Body of pancreas (tissue), 4 donors: ENCODE results near the gene LYPD3. TPM values are rescaled to one million over a fixed set of nuclear protein-coding genes. Genes with fewer than 3 reads are reported as not detected.
A peak's percentile ranks its signal among the peaks of the same experiment; 100 is the strongest.

Experiments used
- ATAC-seq: fragments of 150-250 bp; one replicate; pipeline ENCODE4 v1.9.1; 2016
- DNase-seq, 4 donors: peaks; one replicate each; pipeline ENCODE4 v3.0.0-alpha.2; 2019
- H3K27ac ChIP-seq, 4 donors: fragments of 200-600 bp; sonication (generic); 1 replicate in 3 of 4; 2 replicates in 1 of 4; pipeline versions ENCODE4 v1.5.1 to v1.6.1; 2016 to 2019; ENCODE audit warnings: mild to moderate bottlenecking in 1 of 4, mixed read lengths in 1 of 4, moderate library complexity in 1 of 4
- H3K27me3 ChIP-seq, 2 donors: fragments of 200-600 bp; sonication (generic); one replicate each; pipeline ENCODE4 v1.6.0; 2016; ENCODE audit warnings: mild to moderate bottlenecking in 1 of 2
- H3K36me3 ChIP-seq, 2 donors: fragments of 200-600 bp; sonication (generic); replicated peaks in 1 of 2; 2 replicates each; pipeline ENCODE4 v1.5.1; 2016; ENCODE audit warnings: low read depth in 2 of 2; ENCODE audit not compliant: insufficient read depth in 1 of 2
- H3K4me1 ChIP-seq: fragments of 200-600 bp; sonication (generic); one replicate; pipeline ENCODE4 v1.6.0; 2016
- H3K4me3 ChIP-seq, 2 donors: fragments of 200-600 bp; sonication (generic); 1 replicate in 1 of 2; 2 replicates in 1 of 2; pipeline ENCODE4 v1.5.1; 2016 to 2019
- H3K9me3 ChIP-seq, 3 donors: fragments of 200-600 bp; sonication (generic); 1 replicate in 2 of 3; 2 replicates in 1 of 3; pipeline ENCODE4 v1.5.1; 2016
- POLR2A ChIP-seq, 3 donors: fragments of 450-650 bp; IDR thresholded peaks; one replicate each; pipeline ENCODE4 v1.6.1; 2016; ENCODE audit warnings: antibody characterized with exemption in 3 of 3, mild to moderate bottlenecking in 2 of 3
- WGBS, 2 donors: methylation state at CpG; one replicate each; pipeline ENCODE4 v1.1.5; 2017; 5-methylcytosine and 5-hydroxymethylcytosine counted together
- intact Hi-C: fragments of 100-400 bp; cut with DNase I; formaldehyde crosslinking; loops from one replicate; pipeline ENCODE4 v1.15.1; 2023
- total RNA-seq, 2 donors: library from RNA; depleted of rRNA; stranded (reverse); fragments of >200 nt; gene quantifications; one replicate each; pipeline ENCODE4 v1.1.0, GENCODE V29; 2016
- TF ChIP-seq, protein P1 (sequence below), 7 experiments: fragments of 450-650 bp in 4 of 7; fragments of 200-600 bp in 3 of 7; sonication (generic) in 3 of 7; IDR thresholded peaks; one replicate each; pipeline ENCODE4 v1.5.1; 2016 to 2019; ENCODE audit warnings: antibody characterized with exemption in 7 of 7

LYPD3 gene
- total RNA-seq, 2 donors from 2014 or later = 0.26 TPM; not detected in 1

- ATAC-seq = no peak
- Histone ChIP-seq H3K36me3 (no peaks in the 10 kb centered on the region), H3K27ac (no peak overlapping the region), H3K9me3 (no peaks in the 10 kb centered on the region), H3K4me1 (peaks cover 15% of the 10 kb centered on the region), H3K4me3 (no peak overlapping the region), H3K27me3 (peaks cover 0 to 7% of the 10 kb centered on the region in 2 donors)
- TF ChIP-seq POLR2A (IDR thresholded peaks at IDR 0.05) = no peak
- TF ChIP-seq, protein P1, sequence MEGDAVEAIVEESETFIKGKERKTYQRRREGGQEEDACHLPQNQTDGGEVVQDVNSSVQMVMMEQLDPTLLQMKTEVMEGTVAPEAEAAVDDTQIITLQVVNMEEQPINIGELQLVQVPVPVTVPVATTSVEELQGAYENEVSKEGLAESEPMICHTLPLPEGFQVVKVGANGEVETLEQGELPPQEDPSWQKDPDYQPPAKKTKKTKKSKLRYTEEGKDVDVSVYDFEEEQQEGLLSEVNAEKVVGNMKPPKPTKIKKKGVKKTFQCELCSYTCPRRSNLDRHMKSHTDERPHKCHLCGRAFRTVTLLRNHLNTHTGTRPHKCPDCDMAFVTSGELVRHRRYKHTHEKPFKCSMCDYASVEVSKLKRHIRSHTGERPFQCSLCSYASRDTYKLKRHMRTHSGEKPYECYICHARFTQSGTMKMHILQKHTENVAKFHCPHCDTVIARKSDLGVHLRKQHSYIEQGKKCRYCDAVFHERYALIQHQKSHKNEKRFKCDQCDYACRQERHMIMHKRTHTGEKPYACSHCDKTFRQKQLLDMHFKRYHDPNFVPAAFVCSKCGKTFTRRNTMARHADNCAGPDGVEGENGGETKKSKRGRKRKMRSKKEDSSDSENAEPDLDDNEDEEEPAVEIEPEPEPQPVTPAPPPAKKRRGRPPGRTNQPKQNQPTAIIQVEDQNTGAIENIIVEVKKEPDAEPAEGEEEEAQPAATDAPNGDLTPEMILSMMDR (IDR thresholded peaks at IDR 0.05) = no peak
- intact Hi-C loops = no loop called here
- WGBS, 2 donors = 90 to 100% methylated on average over 1 of the region's 1 CpG
- DNase-seq = no peak
Measured at GRCh38 chr19:43466793-43467192, 1.4 kb upstream of the LYPD3 start.

DNA sequence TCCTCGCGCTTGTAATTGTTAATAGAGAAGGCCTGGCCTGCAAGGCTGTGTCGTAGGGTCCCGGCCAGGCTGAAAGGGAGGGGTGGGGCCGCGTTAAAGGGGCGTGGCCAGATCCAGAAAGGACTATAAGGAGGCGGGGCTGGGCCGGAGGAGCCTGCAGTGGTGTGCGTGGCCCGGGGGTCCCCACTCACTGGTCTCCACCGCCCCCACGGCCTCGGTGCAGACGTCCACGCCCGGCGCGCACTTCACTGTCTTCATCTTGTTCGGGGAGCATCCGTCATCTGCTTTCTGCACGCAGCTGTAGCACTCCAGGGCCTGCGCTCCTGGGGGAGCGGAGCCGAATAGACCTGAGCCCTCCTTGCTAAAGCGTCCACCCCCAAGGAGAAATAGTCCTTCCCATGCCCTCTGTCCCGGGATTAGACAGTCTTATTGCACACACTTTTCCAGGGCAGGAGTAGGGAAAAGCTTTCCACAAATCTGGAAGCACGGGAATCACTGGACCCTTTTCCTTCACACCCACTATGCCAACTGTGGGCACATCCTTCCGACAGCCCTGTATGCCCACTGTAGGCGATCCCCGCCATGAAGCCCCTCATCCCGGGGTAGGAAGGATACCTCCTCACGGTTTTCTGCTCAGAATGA lies 1.2 kb downstream of the LYPD3 start:
- intact Hi-C loops = no loop called here
- H3K27me3 ChIP-seq = peaks cover 0 to 7% of the 10 kb centered on the region in 2 donors
- 10 to 41% methylated on average over 14 to 33 of the region's 33 CpGs for WGBS, 2 donors

DNA sequence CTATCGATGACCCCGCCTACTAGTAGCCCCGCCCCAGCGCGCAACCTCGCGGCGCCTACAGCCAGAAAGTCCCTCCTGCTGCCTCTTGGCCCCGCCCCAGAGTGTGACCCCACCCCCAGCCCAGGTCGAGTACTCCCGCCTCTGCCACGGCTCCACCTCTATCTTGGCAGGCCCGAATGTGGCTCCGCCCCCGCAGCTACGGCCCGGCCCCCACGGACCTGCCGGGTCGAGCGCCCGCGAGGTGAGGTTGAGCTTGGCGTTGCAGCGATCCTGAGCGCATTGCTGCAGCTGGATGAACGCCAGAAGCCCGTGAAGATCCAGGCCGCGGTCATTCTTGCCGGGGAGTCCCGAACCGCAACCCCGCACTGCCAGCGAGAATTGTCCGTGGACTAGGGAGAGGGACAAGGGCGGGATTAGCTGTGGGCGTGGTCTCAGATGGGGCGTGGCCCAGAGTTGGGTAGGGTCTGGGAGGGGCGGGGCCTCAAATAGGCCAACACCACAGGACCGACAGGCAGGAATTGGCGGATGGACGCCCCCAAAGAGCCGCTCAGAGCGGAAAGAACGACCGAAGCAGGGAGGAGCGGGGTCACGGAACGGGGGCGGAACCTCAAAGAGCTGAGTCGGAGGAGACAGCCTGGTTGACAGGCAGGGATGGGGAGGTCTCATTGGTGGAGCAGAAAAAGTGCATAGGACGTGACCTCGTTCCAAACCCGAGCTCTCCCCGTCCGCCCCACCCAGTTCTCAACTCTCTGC lies 1.9 kb downstream of the LYPD3 start:
- peaks cover 15% of the 10 kb centered on the region for H3K4me1 ChIP-seq
- DNase-seq = peak; percentile 98 to 100 (median 98)
- H3K27ac ChIP-seq = peak overlapping the region; percentile 32 to 83 (median 62)
- TF ChIP-seq, protein P1 (IDR thresholded peaks at IDR 0.05) = no peak
- TF ChIP-seq POLR2A (IDR thresholded peaks at IDR 0.05) = peak in 2 of 3 donors; percentile 15 to 22
- peak; percentile 97 for ATAC-seq
- intact Hi-C loops = no loop called here
- no peaks in the 10 kb centered on the region for H3K36me3 ChIP-seq
- H3K4me3 ChIP-seq = peak overlapping the region; percentile 32 to 39
- no peaks in the 10 kb centered on the region for H3K9me3 ChIP-seq
- peaks cover 0 to 7% of the 10 kb centered on the region in 2 donors for H3K27me3 ChIP-seq
- WGBS, 2 donors = 0% methylated on average over 19 to 57 of the region's 57 CpGs

More for the DNA sequence above, 1.2 kb downstream of the LYPD3 start:
- H3K9me3 ChIP-seq = no peaks in the 10 kb centered on the region
- DNase-seq (peak; percentile 66 to 77 (median 71)), ATAC-seq (peak; percentile 33)
- TF ChIP-seq, protein P1 (IDR thresholded peaks at IDR 0.05) = no peak
- TF ChIP-seq POLR2A (IDR thresholded peaks at IDR 0.05) = no peak
- peak overlapping the region in 3 of 4 donors; percentile 32 to 83 (median 60) for H3K27ac ChIP-seq
- H3K36me3 ChIP-seq = no peaks in the 10 kb centered on the region
- peaks cover 15% of the 10 kb centered on the region for H3K4me1 ChIP-seq
- peak overlapping the region in 1 of 2 donors; percentile 39 for H3K4me3 ChIP-seq

GRCh38 chr19:43462785-43463380 lies 2.5 kb downstream of the LYPD3 start:
- H3K27ac ChIP-seq = peak overlapping the region in 2 of 4 donors; percentile 60 to 83
- intact Hi-C loops = no loop called here
- H3K9me3 ChIP-seq = no peaks in the 10 kb centered on the region
- H3K4me1 ChIP-seq = peaks cover 15% of the 10 kb centered on the region
- peaks cover 0 to 7% of the 10 kb centered on the region in 2 donors for H3K27me3 ChIP-seq
- WGBS, 2 donors = 6 to 37% methylated on average over 12 to 33 of the region's 33 CpGs
- ATAC-seq (no peak), DNase-seq (no peak)
- no peaks in the 10 kb centered on the region for H3K36me3 ChIP-seq
- H3K4me3 ChIP-seq = peak overlapping the region in 1 of 2 donors; percentile 39
- TF ChIP-seq, protein P1 (IDR thresholded peaks at IDR 0.05) = no peak
- TF ChIP-seq POLR2A (IDR thresholded peaks at IDR 0.05) = peak in 2 of 3 donors; percentile 7 to 55
